Cerebellar nuclear complex (tissue), 1 donor: ENCODE measurements around the gene KCNMB1.

Source experiments
- DNase-seq, 2 experiments: peaks; one replicate each; lab custom pipeline; 2025; lab: John Stamatoyannopoulos, UW

Gene KCNMB1

GRCh38 chr5:170388818-170389549 lies at the start of gene KCNMB1:
Gene KCNMB1, minus strand, starts transcription at chr5:170389367. Its CDS starts 3,920 bp downstream, at chr5:170385447.
- DNase-seq = no peak

GRCh38 chr5:170438581-170438980 lies 49.4 kb upstream of the KCNMB1 start:
- DNase-seq = no peak

- no peak for DNase-seq
Measured at GRCh38 chr5:170437621-170438375, 48.6 kb upstream of the KCNMB1 start.

GRCh38 chr5:170436335-170436734 lies 47.2 kb upstream of the KCNMB1 start:
- no peak for DNase-seq

- no peak for DNase-seq
Measured at GRCh38 chr5:170434966-170435605, 45.9 kb upstream of the KCNMB1 start.

GRCh38 chr5:170432669-170433068 lies 43.5 kb upstream of the KCNMB1 start:
- DNase-seq = no peak

GRCh38 chr5:170431571-170431970 lies 42.4 kb upstream of the KCNMB1 start:
- no peak for DNase-seq

- no peak for DNase-seq
Measured at GRCh38 chr5:170430866-170431437, 41.8 kb upstream of the KCNMB1 start.

GRCh38 chr5:170430256-170430655 lies 41.1 kb upstream of the KCNMB1 start:
- no peak for DNase-seq

GRCh38 chr5:170429014-170429413 lies 39.8 kb upstream of the KCNMB1 start:
- DNase-seq = no peak

- DNase-seq = no peak
Measured at GRCh38 chr5:170427672-170428236, 38.6 kb upstream of the KCNMB1 start.

- DNase-seq = no peak
Measured at GRCh38 chr5:170426786-170427185, 37.6 kb upstream of the KCNMB1 start.

- DNase-seq = no peak
Measured at GRCh38 chr5:170426149-170426767, 37.1 kb upstream of the KCNMB1 start.

GRCh38 chr5:170425731-170426130 lies 36.6 kb upstream of the KCNMB1 start:
- no peak for DNase-seq

GRCh38 chr5:170424629-170425028 lies 35.5 kb upstream of the KCNMB1 start:
- DNase-seq = no peak

- no peak for DNase-seq
Measured at GRCh38 chr5:170423692-170424091, 34.5 kb upstream of the KCNMB1 start.

- DNase-seq = no peak
Measured at GRCh38 chr5:170421826-170422225, 32.7 kb upstream of the KCNMB1 start.

- no peak for DNase-seq
Measured at GRCh38 chr5:170420806-170421412, 31.7 kb upstream of the KCNMB1 start.

- no peak for DNase-seq
Measured at GRCh38 chr5:170419643-170420042, 30.5 kb upstream of the KCNMB1 start.

- no peak for DNase-seq
Measured at GRCh38 chr5:170418736-170419135, 29.6 kb upstream of the KCNMB1 start.

- DNase-seq = no peak
Measured at GRCh38 chr5:170416526-170416925, 27.4 kb upstream of the KCNMB1 start.
